ENCODE data around the gene SERPINF2. TPM values are rescaled to one million over a fixed set of nuclear protein-coding genes. Genes with fewer than 3 reads are reported as not detected.
A peak's percentile ranks its signal among the peaks of the same experiment; 100 is the strongest.

SERPINF2 gene
- total and polyA plus RNA-seq, 12 donors, result 0.18 to 2.8 (median 0.76) TPM; not detected in 2

DNA sequence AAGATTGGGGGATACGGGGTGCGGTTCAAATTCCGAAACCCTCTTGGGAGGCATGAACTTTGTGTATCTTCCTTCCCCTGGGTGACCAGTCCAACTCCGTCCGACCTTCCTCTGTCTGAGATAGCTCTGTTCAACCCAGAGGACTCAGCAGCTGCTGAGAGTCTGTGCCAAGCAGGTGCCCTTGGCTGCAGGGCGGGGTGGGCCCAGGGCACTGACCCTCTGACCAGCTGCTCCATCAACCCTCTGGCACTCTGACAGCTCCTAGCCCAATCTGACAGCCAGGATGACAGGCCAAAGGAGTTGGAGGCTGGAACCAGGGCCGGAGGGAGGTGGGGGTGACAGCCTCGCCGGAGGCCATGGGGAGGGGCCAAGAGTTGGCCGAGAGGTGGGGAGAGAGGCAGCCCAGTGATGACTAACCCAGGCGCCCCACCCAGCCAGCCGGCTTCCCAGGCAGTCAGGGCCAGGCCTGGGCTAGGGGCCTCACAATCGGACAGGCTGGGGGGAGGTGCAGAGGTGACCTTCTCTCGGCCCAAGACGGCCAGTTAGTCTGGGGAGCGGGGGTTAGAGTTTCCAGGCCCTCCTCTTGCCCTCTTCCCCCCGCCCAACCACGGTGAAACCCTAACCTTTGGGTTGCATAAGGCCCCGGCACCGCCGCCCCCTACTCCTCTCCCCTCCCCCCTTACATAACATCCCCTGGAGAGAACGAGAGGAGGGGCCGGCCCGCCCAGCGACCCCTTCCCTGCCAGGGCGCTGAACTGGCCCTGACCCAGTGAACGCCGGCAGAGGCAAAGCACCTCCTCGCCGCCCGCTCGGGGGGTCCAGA, 27.5 kb upstream of the SERPINF2 start:
- DNase-seq, result peak; percentile 92
- TF ChIP-seq, protein P1, sequence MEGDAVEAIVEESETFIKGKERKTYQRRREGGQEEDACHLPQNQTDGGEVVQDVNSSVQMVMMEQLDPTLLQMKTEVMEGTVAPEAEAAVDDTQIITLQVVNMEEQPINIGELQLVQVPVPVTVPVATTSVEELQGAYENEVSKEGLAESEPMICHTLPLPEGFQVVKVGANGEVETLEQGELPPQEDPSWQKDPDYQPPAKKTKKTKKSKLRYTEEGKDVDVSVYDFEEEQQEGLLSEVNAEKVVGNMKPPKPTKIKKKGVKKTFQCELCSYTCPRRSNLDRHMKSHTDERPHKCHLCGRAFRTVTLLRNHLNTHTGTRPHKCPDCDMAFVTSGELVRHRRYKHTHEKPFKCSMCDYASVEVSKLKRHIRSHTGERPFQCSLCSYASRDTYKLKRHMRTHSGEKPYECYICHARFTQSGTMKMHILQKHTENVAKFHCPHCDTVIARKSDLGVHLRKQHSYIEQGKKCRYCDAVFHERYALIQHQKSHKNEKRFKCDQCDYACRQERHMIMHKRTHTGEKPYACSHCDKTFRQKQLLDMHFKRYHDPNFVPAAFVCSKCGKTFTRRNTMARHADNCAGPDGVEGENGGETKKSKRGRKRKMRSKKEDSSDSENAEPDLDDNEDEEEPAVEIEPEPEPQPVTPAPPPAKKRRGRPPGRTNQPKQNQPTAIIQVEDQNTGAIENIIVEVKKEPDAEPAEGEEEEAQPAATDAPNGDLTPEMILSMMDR (IDR thresholded peaks at IDR 0.05), result no peak
- peak; percentile 53 to 75 (median 60) for ATAC-seq
- Histone ChIP-seq H3K27ac (peak overlapping the region; percentile 98 to 100 (median 99)), H3K9me3 (no peaks in the 10 kb centered on the region), H3K4me1 (peaks cover 17 to 68% (median 59%) of the 10 kb centered on the region in 9 donors), H3K4me3 (peak overlapping the region; percentile 81 to 99 (median 94)), H3K36me3 (peaks cover 0 to 38% (median 24%) of the 10 kb centered on the region in 9 donors), H3K27me3 (peaks cover 0 to 5% (median 0%) of the 10 kb centered on the region in 7 donors)
- intact Hi-C loops (cut with DNase I), result loop anchor here in 9 of 10 donors (1.0 to 10.0 kb wide), 11 partner anchors 31 to 450 kb away; partner anchors contain the start of gene PRPF8 (in 1 of the 9)
- 0 to 1% methylated on average over 32 of the region's 32 CpGs for WGBS, 2 donors

DNA sequence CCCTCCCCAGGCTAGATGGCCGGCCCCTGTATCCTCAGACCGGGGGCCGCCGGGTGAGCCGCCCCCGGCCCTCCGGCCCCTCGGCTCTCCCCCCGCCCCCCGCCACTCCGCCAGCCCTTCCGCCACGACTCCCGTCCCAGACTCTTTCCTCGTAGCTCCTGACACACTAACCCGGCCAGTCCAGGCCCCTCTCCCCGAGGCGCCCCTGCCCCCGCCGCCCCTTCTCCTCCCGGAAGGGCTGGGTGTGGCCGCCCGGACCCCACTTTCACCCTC, 26.9 kb upstream of the SERPINF2 start:
- Histone ChIP-seq H3K36me3 (peaks cover 0 to 38% (median 24%) of the 10 kb centered on the region in 9 donors), H3K9me3 (no peaks in the 10 kb centered on the region), H3K27ac (peak overlapping the region; percentile 98 to 100 (median 99)), H3K4me1 (peaks cover 17 to 69% (median 55%) of the 10 kb centered on the region in 9 donors), H3K4me3 (peak overlapping the region; percentile 81 to 99 (median 94)), H3K27me3 (peaks cover 0 to under 1% (median 0%) of the 10 kb centered on the region in 7 donors)
- DNase-seq, result no peak
- TF ChIP-seq, protein P1 (IDR thresholded peaks at IDR 0.05), result no peak
- 0 to 1% methylated on average over 22 of the region's 23 CpGs for WGBS, 2 donors
- intact Hi-C loops (cut with DNase I), result loop anchor here in 3 of 10 donors (2.0 to 10.0 kb wide), 7 partner anchors 31 to 451 kb away; partner anchors contain the start of genes PRPF8 (in 1 of the 3) and RILP (in 1 of the 3)
- no peak for ATAC-seq

DNA sequence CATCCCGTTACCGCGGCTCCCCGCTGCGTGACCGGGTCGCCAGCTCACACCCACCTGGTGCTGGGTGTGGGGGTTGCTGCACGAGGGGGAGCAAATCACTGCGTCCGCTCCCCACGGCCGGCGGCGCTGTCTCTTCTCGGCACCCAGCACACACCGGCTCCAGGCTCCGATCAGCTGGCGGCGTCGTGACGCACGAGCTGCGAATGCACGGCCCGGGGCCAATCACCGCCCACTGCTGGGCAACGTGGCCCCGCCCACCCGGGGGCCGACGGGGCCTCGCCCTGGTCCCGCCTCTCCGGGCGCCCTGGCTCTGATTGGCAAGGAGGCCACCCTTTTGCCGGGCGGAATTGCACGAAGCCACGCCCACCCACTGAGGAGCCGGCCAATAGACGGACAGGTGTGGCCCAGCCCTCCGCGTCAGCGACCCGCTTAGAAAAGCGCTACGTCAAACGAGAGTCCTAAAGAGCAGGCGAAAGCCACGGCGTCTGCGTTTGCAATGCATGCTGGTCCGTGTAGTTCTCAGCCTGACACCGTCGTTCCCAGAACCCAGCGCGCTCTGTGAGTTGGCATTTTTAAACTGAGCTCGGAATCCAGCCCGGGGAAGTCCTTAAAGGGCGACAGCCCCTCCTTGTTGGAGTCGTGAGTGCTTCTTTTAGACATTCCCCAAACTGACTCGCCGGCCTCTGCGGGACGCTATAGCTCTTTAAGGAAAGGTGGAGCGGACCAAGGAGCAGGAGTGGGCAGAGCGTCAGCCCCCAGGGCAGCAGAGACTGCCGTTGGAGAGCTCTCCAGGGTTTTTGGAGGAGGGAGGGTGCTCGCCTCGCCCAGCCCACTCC, 26.4 kb upstream of the SERPINF2 start:
- ATAC-seq (peak; percentile 73 to 86 (median 83)), DNase-seq (peak; percentile 100)
- intact Hi-C loops (cut with DNase I), result loop anchor here in 3 of 10 donors (2.0 to 10.0 kb wide), 7 partner anchors 31 to 451 kb away; partner anchors contain the start of genes PRPF8 (in 1 of the 3) and RILP (in 1 of the 3)
- Histone ChIP-seq H3K4me3 (peak overlapping the region; percentile 81 to 99 (median 94)), H3K9me3 (no peaks in the 10 kb centered on the region), H3K36me3 (peaks cover 0 to 34% (median 24%) of the 10 kb centered on the region in 9 donors), H3K27me3 (no peaks in the 10 kb centered on the region), H3K27ac (peak overlapping the region; percentile 98 to 100 (median 99)), H3K4me1 (peaks cover 17 to 68% (median 51%) of the 10 kb centered on the region in 9 donors)
- 0% methylated on average over 67 to 70 of the region's 70 CpGs for WGBS, 2 donors
- TF ChIP-seq, protein P1 (IDR thresholded peaks at IDR 0.05), result peak in 3 of 9 donors; percentile 7 to 34 (median 14)

Measured in heart right ventricle (tissue), 16 donors.